ACC112 (cell line): ENCODE data around the gene SEL1L3.

Experiments
- H2AFZ ChIP-seq: fragments of 200-600 bp; sonication (generic); one replicate; pipeline ENCODE4 v1.6.0; 2017; ENCODE audit warnings: antibody characterized with exemption, low read length; ENCODE audit not compliant: unreplicated experiment
- H3K27ac ChIP-seq: fragments of 200-600 bp; sonication (generic); 2 replicates; pipeline ENCODE4 v1.5.1; 2014; ENCODE audit warnings: low read depth, mild to moderate bottlenecking, antibody characterized with exemption, low read length, moderate library complexity
- H3K27me3 ChIP-seq: fragments of 200-600 bp; sonication (generic); 2 replicates; pipeline ENCODE4 v1.6.1; 2014; ENCODE audit warnings: mild to moderate bottlenecking, antibody characterized with exemption, low read length, moderate library complexity, mixed read lengths; ENCODE audit not compliant: insufficient read depth
- H3K36me3 ChIP-seq: fragments of 200-600 bp; sonication (generic); 2 replicates; pipeline ENCODE4 v1.6.1; 2016; ENCODE audit warnings: mild to moderate bottlenecking, antibody characterized with exemption, low read length, moderate library complexity, mixed read lengths; ENCODE audit not compliant: insufficient read depth
- H3K4me1 ChIP-seq: fragments of 200-600 bp; sonication (generic); one replicate; pipeline ENCODE4 v1.6.1; 2016; ENCODE audit warnings: low read length, mixed read lengths; ENCODE audit not compliant: insufficient read depth, unreplicated experiment, control insufficient read depth
- H3K4me3 ChIP-seq: fragments of 200-600 bp; sonication (generic); 2 replicates; pipeline ENCODE4 v1.5.1; 2014; ENCODE audit warnings: mild to moderate bottlenecking, low read depth, low read length
- H3K79me2 ChIP-seq: fragments of 200-600 bp; sonication (generic); one replicate; pipeline ENCODE4 v1.6.0; 2016; ENCODE audit warnings: low read length; ENCODE audit not compliant: control insufficient read depth, unreplicated experiment, insufficient read depth

SEL1L3 gene

GRCh38 chr4:25892796-25893195, 30.0 kb upstream of the SEL1L3 start:
- peaks cover 6% of the 10 kb centered on the region for H3K4me1 ChIP-seq
- no peaks in the 10 kb centered on the region for H3K27me3 ChIP-seq
- no peak overlapping the region for H2AFZ ChIP-seq
- no peak overlapping the region for H3K27ac ChIP-seq
- H3K4me3 ChIP-seq = no peak overlapping the region
- no peaks in the 10 kb centered on the region for H3K79me2 ChIP-seq
- H3K36me3 ChIP-seq = no peaks in the 10 kb centered on the region

- Histone ChIP-seq H3K27me3 (no peaks in the 10 kb centered on the region), H3K27ac (no peak overlapping the region), H3K79me2 (no peaks in the 10 kb centered on the region), H3K36me3 (no peaks in the 10 kb centered on the region), H2AFZ (no peak overlapping the region), H3K4me1 (peaks cover 6% of the 10 kb centered on the region), H3K4me3 (no peak overlapping the region)
Measured at GRCh38 chr4:25890571-25891485, 28.0 kb upstream of the SEL1L3 start.

GRCh38 chr4:25889589-25890503, 27.1 kb upstream of the SEL1L3 start:
- Histone ChIP-seq H2AFZ (no peak overlapping the region), H3K79me2 (no peaks in the 10 kb centered on the region), H3K27ac (no peak overlapping the region), H3K27me3 (no peaks in the 10 kb centered on the region), H3K4me3 (no peak overlapping the region), H3K4me1 (peaks cover 10% of the 10 kb centered on the region), H3K36me3 (no peaks in the 10 kb centered on the region)

- no peak overlapping the region for H3K27ac ChIP-seq
- H3K36me3 ChIP-seq = no peaks in the 10 kb centered on the region
- no peaks in the 10 kb centered on the region for H3K79me2 ChIP-seq
- peaks cover 21% of the 10 kb centered on the region for H3K4me1 ChIP-seq
- no peaks in the 10 kb centered on the region for H3K27me3 ChIP-seq
- no peak overlapping the region for H3K4me3 ChIP-seq
- no peak overlapping the region for H2AFZ ChIP-seq
Measured at GRCh38 chr4:25888781-25889180, 26.0 kb upstream of the SEL1L3 start.

DNA sequence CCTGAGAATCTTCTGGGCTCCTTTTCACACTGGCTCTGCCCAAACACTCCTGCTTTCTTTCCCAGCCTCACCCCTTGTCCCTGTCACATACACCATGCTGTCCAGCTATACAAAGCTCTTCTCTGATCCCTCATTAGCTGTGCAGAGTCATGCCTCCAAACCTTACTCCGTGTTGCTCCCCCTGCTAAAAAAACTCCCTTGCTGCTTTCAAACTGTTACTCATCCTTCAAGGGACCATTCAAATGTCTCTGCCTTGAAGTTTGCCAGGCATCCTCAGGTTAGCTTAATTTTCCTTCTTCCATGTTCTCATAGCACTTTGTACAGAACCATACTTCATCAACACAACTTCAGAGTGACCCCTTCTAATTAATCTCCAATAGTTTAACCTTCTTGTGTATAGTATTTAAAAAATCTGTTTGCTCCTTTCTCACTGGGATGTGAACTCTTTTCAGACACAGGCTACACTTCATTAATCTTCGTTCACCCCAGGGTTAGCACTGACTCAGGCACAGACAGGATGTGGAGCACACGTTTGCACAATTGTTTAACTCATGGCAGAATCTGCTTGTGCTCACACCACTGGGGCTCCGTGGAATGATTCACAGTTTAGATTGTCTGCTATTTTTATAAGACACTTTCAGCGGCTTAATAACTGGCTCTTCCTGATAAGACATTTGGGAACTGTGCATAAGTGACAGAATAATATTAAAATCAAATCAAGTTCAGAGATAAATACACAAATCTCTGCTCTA, 21.4 kb upstream of the SEL1L3 start:
- peaks cover 33% of the 10 kb centered on the region for H3K4me1 ChIP-seq
- H3K79me2 ChIP-seq = no peaks in the 10 kb centered on the region
- peak overlapping the region; percentile 52 for H2AFZ ChIP-seq
- no peaks in the 10 kb centered on the region for H3K36me3 ChIP-seq
- no peaks in the 10 kb centered on the region for H3K27me3 ChIP-seq
- peak overlapping the region; percentile 54 for H3K27ac ChIP-seq
- H3K4me3 ChIP-seq = no peak overlapping the region

DNA sequence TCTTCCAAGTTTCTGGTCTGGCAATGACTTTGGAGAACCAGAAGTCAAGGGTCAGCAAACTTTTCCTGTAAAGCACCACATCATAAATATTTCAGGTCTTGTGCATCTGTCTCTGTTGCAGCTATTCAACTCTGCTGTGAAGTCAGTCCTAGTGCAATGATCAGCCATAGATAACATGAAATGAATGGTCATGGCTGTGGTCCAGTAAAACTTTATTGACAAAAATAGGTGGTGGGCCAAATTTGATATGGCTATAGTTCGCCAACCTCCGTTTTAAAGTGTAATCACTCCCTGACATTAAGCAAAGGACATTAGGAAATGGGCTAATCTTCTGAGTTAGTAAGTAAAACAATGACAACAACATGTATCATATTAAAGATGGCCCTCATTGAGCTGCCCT, 20.8 kb upstream of the SEL1L3 start:
- H3K79me2 ChIP-seq = no peaks in the 10 kb centered on the region
- peak overlapping the region; percentile 52 for H2AFZ ChIP-seq
- H3K27ac ChIP-seq = peak overlapping the region; percentile 54; the same call in 1 of the 2 replicates
- H3K4me3 ChIP-seq = no peak overlapping the region
- H3K4me1 ChIP-seq = peaks cover 29% of the 10 kb centered on the region
- H3K27me3 ChIP-seq = no peaks in the 10 kb centered on the region
- H3K36me3 ChIP-seq = no peaks in the 10 kb centered on the region

- Histone ChIP-seq H3K27ac (no peak overlapping the region), H3K36me3 (no peaks in the 10 kb centered on the region), H2AFZ (no peak overlapping the region), H3K27me3 (no peaks in the 10 kb centered on the region), H3K4me1 (peaks cover 27% of the 10 kb centered on the region), H3K4me3 (no peak overlapping the region), H3K79me2 (no peaks in the 10 kb centered on the region)
Measured at GRCh38 chr4:25882226-25882625, 19.4 kb upstream of the SEL1L3 start.

GRCh38 chr4:25881193-25881592, 18.4 kb upstream of the SEL1L3 start:
- H2AFZ ChIP-seq = no peak overlapping the region
- no peaks in the 10 kb centered on the region for H3K79me2 ChIP-seq
- H3K36me3 ChIP-seq = no peaks in the 10 kb centered on the region
- H3K4me1 ChIP-seq = peaks cover 27% of the 10 kb centered on the region
- no peak overlapping the region for H3K4me3 ChIP-seq
- no peak overlapping the region for H3K27ac ChIP-seq
- no peaks in the 10 kb centered on the region for H3K27me3 ChIP-seq

GRCh38 chr4:25879991-25880651, 17.3 kb upstream of the SEL1L3 start:
- H3K4me1 ChIP-seq = peaks cover 26% of the 10 kb centered on the region
- H3K27ac ChIP-seq = no peak overlapping the region
- no peaks in the 10 kb centered on the region for H3K79me2 ChIP-seq
- H3K27me3 ChIP-seq = no peaks in the 10 kb centered on the region
- no peaks in the 10 kb centered on the region for H3K36me3 ChIP-seq
- no peak overlapping the region for H2AFZ ChIP-seq
- H3K4me3 ChIP-seq = no peak overlapping the region

GRCh38 chr4:25879587-25879986, 16.8 kb upstream of the SEL1L3 start:
- H3K4me1 ChIP-seq = peaks cover 21% of the 10 kb centered on the region
- H3K36me3 ChIP-seq = no peaks in the 10 kb centered on the region
- no peaks in the 10 kb centered on the region for H3K27me3 ChIP-seq
- no peak overlapping the region for H3K27ac ChIP-seq
- H2AFZ ChIP-seq = no peak overlapping the region
- H3K4me3 ChIP-seq = no peak overlapping the region
- H3K79me2 ChIP-seq = no peaks in the 10 kb centered on the region
